ENCODE results near the gene NPAS3. TPM values are rescaled to one million over a fixed set of nuclear protein-coding genes. Genes with fewer than 3 reads are reported as not detected.

Gene NPAS3
- total and polyA plus RNA-seq, 4 donors = 0.07 to 0.09 (median 0.08) TPM; not detected in 1

DNA sequence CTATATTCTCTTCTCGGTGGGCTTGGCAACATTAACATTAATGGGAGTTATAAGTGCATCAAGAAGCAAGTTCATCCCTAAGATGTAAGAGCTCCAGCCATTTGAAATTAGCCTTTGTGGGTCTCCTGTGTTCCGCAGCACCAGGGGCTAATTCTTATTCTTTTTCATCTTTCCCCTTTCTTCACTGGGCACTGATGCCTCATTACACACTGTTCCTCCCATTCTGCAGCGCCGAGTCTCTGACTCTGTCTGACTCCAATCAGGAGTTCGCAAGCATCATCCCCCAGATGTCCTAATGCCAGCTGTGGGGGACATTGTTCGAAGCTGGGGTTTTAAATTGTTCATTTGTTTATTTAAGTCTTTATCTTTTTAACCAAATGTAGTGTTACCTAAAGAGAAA lies 670.9 kb downstream of the NPAS3 start:
- H3K36me3 ChIP-seq (ENCODE audit: control insufficient read depth in 4 of 4, insufficient read depth in 3 of 4, low read depth in 1 of 4, low read length in 3 of 4) = no peaks in the 10 kb centered on the region
- no peak overlapping the region for H3K27ac ChIP-seq (ENCODE audit: low read depth in 1 of 2, low read length in 2 of 2)
- no peak overlapping the region for H3K9ac ChIP-seq (ENCODE audit: low read depth in 1 of 2, low read length in 2 of 2)
- H3K4me1 ChIP-seq (ENCODE audit: control insufficient read depth in 4 of 4, insufficient read depth in 4 of 4, low read length in 3 of 4) = no peaks in the 10 kb centered on the region
- DNase-seq (ENCODE audit: low spot score) = no peak
- H3K4me3 ChIP-seq (ENCODE audit: low read depth in 1 of 3, low read length in 3 of 3) = no peak overlapping the region
- no peaks in the 10 kb centered on the region for H3K9me3 ChIP-seq (ENCODE audit: control insufficient read depth in 4 of 4, low read length in 3 of 4)
- no peaks in the 10 kb centered on the region for H3K27me3 ChIP-seq (ENCODE audit: control insufficient read depth in 4 of 4, insufficient read depth in 4 of 4, low read length in 3 of 4)
- TF ChIP-seq GABPA (IDR thresholded peaks at IDR 0.05 in 1 of 2, conservative IDR thresholded peaks at IDR 0.05 in 1 of 2) (no peak), FOXA1 (IDR thresholded peaks at IDR 0.05) (no peak), JUND (IDR thresholded peaks at IDR 0.05) (no peak), TAF1 (conservative IDR thresholded peaks at IDR 0.05) (no peak), HNF4G (IDR thresholded peaks at IDR 0.05) (no peak), RAD21 (IDR thresholded peaks at IDR 0.05) (no peak), FOXA2 (IDR thresholded peaks at IDR 0.05) (no peak), YY1 (IDR thresholded peaks at IDR 0.05) (no peak), NR2F2 (IDR thresholded peaks at IDR 0.05) (no peak), SP1 (IDR thresholded peaks at IDR 0.05) (no peak), EGR1 (IDR thresholded peaks at IDR 0.05; ENCODE audit: low read depth in 2 of 2) (no peak)
- TF ChIP-seq, protein P1, sequence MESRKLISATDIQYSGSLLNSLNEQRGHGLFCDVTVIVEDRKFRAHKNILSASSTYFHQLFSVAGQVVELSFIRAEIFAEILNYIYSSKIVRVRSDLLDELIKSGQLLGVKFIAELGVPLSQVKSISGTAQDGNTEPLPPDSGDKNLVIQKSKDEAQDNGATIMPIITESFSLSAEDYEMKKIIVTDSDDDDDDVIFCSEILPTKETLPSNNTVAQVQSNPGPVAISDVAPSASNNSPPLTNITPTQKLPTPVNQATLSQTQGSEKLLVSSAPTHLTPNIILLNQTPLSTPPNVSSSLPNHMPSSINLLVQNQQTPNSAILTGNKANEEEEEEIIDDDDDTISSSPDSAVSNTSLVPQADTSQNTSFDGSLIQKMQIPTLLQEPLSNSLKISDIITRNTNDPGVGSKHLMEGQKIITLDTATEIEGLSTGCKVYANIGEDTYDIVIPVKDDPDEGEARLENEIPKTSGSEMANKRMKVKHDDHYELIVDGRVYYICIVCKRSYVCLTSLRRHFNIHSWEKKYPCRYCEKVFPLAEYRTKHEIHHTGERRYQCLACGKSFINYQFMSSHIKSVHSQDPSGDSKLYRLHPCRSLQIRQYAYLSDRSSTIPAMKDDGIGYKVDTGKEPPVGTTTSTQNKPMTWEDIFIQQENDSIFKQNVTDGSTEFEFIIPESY (IDR thresholded peaks at IDR 0.05) = no peak
- TF ChIP-seq, protein P2, sequence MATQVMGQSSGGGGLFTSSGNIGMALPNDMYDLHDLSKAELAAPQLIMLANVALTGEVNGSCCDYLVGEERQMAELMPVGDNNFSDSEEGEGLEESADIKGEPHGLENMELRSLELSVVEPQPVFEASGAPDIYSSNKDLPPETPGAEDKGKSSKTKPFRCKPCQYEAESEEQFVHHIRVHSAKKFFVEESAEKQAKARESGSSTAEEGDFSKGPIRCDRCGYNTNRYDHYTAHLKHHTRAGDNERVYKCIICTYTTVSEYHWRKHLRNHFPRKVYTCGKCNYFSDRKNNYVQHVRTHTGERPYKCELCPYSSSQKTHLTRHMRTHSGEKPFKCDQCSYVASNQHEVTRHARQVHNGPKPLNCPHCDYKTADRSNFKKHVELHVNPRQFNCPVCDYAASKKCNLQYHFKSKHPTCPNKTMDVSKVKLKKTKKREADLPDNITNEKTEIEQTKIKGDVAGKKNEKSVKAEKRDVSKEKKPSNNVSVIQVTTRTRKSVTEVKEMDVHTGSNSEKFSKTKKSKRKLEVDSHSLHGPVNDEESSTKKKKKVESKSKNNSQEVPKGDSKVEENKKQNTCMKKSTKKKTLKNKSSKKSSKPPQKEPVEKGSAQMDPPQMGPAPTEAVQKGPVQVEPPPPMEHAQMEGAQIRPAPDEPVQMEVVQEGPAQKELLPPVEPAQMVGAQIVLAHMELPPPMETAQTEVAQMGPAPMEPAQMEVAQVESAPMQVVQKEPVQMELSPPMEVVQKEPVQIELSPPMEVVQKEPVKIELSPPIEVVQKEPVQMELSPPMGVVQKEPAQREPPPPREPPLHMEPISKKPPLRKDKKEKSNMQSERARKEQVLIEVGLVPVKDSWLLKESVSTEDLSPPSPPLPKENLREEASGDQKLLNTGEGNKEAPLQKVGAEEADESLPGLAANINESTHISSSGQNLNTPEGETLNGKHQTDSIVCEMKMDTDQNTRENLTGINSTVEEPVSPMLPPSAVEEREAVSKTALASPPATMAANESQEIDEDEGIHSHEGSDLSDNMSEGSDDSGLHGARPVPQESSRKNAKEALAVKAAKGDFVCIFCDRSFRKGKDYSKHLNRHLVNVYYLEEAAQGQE (IDR thresholded peaks at IDR 0.05) = no peak
- TF ChIP-seq, protein P3, sequence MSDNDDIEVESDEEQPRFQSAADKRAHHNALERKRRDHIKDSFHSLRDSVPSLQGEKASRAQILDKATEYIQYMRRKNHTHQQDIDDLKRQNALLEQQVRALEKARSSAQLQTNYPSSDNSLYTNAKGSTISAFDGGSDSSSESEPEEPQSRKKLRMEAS (IDR thresholded peaks at IDR 0.05) = no peak
- TF ChIP-seq, protein P4, sequence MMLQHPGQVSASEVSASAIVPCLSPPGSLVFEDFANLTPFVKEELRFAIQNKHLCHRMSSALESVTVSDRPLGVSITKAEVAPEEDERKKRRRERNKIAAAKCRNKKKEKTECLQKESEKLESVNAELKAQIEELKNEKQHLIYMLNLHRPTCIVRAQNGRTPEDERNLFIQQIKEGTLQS (IDR thresholded peaks at IDR 0.05) = no peak
- 71% methylated on average over 6 of the region's 6 CpGs for WGBS

DNA sequence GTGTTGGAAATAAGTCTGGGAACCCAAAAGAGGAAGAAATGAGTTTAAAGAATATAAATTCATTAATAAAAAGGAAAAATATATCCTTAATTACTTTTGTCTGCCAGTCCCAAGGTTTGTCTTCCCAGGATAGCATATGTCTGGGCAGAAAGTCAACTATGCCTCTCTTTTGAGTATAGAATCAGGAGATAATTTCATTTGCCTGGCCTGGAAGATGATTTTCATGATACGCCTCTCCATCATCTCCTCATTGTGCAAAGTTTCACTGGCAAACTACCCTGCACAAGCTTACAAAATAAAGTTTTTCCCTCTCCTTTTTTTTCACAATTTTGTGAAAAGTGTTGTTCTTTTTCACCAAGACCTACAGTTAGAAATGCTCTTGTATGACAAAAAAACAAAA lies 671.4 kb downstream of the NPAS3 start:
- H3K4me1 ChIP-seq (ENCODE audit: control insufficient read depth in 4 of 4, insufficient read depth in 4 of 4, low read length in 3 of 4) = no peaks in the 10 kb centered on the region
- no peak for DNase-seq (ENCODE audit: low spot score)
- H3K4me3 ChIP-seq (ENCODE audit: low read depth in 1 of 3, low read length in 3 of 3) = no peak overlapping the region
- no peaks in the 10 kb centered on the region for H3K27me3 ChIP-seq (ENCODE audit: control insufficient read depth in 4 of 4, insufficient read depth in 4 of 4, low read length in 3 of 4)
- WGBS = 64% methylated on average over 1 of the region's 1 CpG
- no peaks in the 10 kb centered on the region for H3K9me3 ChIP-seq (ENCODE audit: control insufficient read depth in 4 of 4, low read length in 3 of 4)
- H3K27ac ChIP-seq (ENCODE audit: low read depth in 1 of 2, low read length in 2 of 2) = no peak overlapping the region
- no peak overlapping the region for H3K9ac ChIP-seq (ENCODE audit: low read depth in 1 of 2, low read length in 2 of 2)
- H3K36me3 ChIP-seq (ENCODE audit: control insufficient read depth in 4 of 4, insufficient read depth in 3 of 4, low read depth in 1 of 4, low read length in 3 of 4) = no peaks in the 10 kb centered on the region
- no peak for TF ChIP-seq EGR1 (IDR thresholded peaks at IDR 0.05; ENCODE audit: low read depth in 2 of 2)
- no peak for TF ChIP-seq HNF4A (conservative IDR thresholded peaks at IDR 0.05)
- TF ChIP-seq JUND (IDR thresholded peaks at IDR 0.05) = no peak
- TF ChIP-seq FOXA2 (IDR thresholded peaks at IDR 0.05) = no peak
- TF ChIP-seq NR2F2 (IDR thresholded peaks at IDR 0.05) = no peak
- TF ChIP-seq FOXA1 (IDR thresholded peaks at IDR 0.05) = no peak
- TF ChIP-seq HNF4G (IDR thresholded peaks at IDR 0.05) = no peak
- TF ChIP-seq, protein P4 (IDR thresholded peaks at IDR 0.05) = no peak
- no peak for TF ChIP-seq TAF1 (conservative IDR thresholded peaks at IDR 0.05)
- TF ChIP-seq YY1 (IDR thresholded peaks at IDR 0.05) = no peak
- TF ChIP-seq, protein P5, sequence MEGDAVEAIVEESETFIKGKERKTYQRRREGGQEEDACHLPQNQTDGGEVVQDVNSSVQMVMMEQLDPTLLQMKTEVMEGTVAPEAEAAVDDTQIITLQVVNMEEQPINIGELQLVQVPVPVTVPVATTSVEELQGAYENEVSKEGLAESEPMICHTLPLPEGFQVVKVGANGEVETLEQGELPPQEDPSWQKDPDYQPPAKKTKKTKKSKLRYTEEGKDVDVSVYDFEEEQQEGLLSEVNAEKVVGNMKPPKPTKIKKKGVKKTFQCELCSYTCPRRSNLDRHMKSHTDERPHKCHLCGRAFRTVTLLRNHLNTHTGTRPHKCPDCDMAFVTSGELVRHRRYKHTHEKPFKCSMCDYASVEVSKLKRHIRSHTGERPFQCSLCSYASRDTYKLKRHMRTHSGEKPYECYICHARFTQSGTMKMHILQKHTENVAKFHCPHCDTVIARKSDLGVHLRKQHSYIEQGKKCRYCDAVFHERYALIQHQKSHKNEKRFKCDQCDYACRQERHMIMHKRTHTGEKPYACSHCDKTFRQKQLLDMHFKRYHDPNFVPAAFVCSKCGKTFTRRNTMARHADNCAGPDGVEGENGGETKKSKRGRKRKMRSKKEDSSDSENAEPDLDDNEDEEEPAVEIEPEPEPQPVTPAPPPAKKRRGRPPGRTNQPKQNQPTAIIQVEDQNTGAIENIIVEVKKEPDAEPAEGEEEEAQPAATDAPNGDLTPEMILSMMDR (IDR thresholded peaks at IDR 0.05; ENCODE audit: low read depth, low read length, missing input control) = no peak
- no peak for TF ChIP-seq GABPA (IDR thresholded peaks at IDR 0.05 in 1 of 2, conservative IDR thresholded peaks at IDR 0.05 in 1 of 2)
- TF ChIP-seq, protein P1 (IDR thresholded peaks at IDR 0.05) = no peak
- TF ChIP-seq RXRA (IDR thresholded peaks at IDR 0.05) = no peak

Measured in liver (tissue), 9 donors.